Adipose tissue (tissue), 3 donors: Measurements from ENCODE around the gene PSRC1. TPM values are rescaled to one million over a fixed set of nuclear protein-coding genes. Genes with fewer than 3 reads are reported as not detected.
"Not testable (repeated sequence)": the region's sequence is repeated elsewhere in the genome, so short reads cannot be mapped to it uniquely, and the experiment has no call there.

ENCODE experiments used
- H3K27ac ChIP-seq: one replicate; pipeline ENCODE4 v1.5.1; 2013; ENCODE audit warnings: low read depth, low read length
- WGBS, 3 donors: extraction: QIAGEN DNeasy Blood & Tissue Kit; methylation state at CpG; one replicate each; pipeline ENCODE4 v1.1.7; 2013; 5-methylcytosine and 5-hydroxymethylcytosine counted together
- polyA plus RNA-seq, 3 donors: library from polyadenylated mRNA; stranded (reverse); fragments of 200-250 nt; gene quantifications; one replicate each; pipeline ENCODE4 v1.2.3, GENCODE V29; 2013
- donor health status: healthy with polysubstance abuse.
- donor health status: Bipolar disorder and iron deficiency.
- donor health status: healthy.

PSRC1 gene
- polyA plus RNA-seq, 3 donors: 0.98 to 2.9 (median 1.1) TPM

DNA sequence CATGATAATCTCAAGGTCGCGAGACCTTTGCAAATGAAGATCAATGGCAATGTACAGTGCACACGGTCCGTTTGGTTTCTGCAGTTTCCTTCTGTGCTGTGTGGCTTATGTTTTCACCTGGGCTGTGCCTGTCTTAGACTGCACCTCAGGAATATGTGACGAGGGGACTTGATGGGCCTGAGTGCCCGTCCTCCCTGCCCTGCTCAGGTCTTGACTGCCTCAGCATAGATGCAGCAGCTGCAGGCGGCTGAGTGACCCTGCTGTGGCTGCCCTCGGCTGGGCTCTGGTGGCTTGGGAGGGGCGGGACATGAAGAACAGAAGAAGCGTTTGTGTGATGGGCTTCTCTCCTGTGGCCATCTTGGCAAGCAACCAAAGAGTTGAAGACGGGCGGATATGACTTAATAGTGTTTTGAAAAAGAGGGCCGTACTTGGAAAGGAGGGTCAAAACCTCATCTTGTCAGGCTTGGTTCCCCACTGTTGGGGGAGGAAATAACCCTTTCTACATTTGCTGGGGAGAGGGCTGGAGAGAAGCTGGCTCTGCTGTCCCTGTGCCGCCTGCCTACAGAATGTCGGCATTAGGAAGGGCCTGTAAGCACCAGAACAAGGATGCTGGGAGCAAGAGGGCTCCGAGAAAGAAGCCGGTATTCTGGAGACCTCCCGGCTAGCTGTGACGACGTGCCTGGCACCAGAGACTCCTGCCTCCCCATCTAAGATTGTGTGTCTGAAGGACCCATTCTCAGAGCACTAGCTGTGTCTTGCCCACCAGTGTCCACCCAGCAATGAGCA is 16.8 kb upstream of the PSRC1 start:
- 52 to 59% (median 58%) methylated on average over 20 of the region's 20 CpGs for WGBS, 3 donors
- no peak overlapping the region for H3K27ac ChIP-seq

DNA sequence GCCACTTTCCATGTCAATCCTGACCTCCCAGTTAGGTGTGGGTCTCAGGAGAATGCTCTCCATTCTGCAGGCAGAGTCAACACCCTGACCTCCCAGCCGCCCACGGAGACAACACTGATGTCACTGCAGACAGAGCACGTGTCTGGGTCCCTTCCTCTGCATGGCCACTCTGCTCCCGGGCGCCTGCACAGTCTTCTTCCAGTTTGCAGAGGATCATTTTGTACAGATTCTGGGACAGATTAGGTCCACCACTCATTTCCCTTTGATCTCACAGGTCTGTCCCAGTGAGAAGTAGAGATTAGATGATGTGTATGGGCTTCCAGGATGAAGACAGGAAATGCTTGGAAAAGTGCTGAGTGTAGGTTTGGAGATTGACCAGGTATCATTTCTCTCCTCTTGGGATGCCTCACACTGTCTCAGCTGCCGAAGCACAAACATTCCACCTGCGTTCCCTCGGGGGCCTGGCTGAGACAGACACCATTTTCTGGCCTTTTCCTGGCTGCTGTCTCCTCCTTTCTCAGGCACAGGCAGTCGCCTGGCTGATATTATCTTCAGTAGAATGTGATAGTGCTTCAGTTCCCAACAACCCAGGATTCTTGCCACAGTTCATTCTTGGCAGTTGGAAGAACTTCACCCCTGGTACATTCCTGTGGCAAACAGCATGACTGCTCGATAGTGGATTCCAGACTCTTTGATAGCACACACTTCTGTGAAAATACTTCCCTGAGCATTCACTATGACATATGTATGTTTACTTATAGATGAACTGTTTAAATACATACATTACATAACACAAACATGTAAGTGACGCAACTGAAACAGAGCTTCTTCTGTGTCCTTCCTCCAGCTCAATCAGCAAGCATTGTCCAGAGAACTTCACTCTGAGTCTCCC is 16.0 kb upstream of the PSRC1 start:
- H3K27ac ChIP-seq: no peak overlapping the region
- 42 to 50% (median 44%) methylated on average over 11 of the region's 11 CpGs for WGBS, 3 donors

DNA sequence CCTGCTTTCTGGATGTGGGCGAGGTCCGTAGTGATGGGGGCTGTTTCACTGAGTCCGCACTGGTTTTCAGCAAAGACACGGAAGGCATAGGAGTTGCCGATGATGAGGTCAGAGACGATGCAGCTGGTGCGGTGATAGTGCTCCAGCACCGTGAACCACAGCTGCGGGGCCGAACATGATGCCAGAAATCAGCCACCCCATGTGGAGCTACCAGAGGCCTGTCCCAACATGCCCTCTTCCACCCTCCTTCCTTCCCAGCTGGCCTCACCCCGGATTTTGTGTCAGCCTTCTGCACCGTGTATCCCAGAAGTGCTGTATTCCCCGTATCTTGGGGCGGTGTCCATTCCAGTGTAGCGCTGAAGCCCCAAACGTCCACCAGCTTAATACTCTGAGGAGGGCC is 13.8 kb upstream of the PSRC1 start:
- WGBS, 3 donors: 88 to 97% (median 95%) methylated on average over 16 of the region's 16 CpGs
- no peak overlapping the region for H3K27ac ChIP-seq

DNA sequence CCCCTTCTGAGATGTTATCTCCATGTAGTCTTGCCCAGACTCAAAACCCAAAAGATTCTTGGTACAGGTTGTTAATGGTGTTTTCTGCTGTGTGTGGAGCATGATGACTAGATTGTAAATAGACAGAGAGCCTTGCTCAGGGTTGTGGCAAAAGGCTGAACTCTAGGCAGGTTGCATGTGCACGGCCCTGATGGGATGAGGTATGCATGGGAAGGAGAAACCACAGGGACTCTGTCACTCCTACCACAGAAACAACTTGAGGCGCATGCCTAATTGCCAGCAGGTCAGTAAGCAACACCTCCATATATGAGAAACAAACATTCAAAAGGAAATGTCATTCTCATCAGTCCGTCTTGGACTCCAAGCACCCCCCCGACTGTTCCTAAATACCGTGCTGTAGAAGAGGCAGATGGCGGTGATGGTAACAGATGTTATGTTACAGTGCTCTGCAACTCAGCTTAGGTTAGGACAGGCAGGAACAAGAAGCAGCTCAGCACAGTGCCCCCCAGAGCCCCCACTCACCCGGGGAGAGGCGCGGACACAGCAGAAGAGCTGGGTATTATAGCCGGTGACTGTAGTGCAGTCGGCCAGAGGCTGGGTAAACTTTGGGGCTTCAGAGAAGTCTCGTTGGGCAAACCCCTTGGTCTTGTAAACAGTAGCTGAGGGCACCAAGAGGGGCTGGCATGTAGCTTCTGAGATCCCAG is 12.9 kb upstream of the PSRC1 start:
- H3K27ac ChIP-seq: no peak overlapping the region
- WGBS, 3 donors: 80 to 81% (median 81%) methylated on average over 12 of the region's 12 CpGs

DNA sequence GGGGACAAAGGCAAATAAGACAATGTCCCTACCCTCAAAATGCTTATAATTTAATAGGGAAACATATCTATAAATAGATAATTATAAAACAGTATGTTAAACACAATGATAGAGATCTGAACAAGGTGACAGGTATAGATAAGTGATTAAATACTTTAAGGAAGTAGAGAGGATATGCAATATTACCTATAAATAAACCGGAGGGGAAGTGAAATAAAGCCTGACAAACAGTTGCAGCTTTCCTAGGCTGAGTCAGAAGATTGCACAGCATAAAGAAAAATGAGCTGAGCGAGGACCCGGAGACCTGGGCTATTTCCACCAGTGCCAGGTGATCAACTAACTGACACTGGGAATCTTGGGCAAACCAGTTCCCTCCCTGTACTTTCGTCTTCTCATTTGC is 11.5 kb upstream of the PSRC1 start:
- 46 to 66% (median 48%) methylated on average over 4 of the region's 4 CpGs for WGBS, 3 donors
- H3K27ac ChIP-seq: no peak overlapping the region

DNA sequence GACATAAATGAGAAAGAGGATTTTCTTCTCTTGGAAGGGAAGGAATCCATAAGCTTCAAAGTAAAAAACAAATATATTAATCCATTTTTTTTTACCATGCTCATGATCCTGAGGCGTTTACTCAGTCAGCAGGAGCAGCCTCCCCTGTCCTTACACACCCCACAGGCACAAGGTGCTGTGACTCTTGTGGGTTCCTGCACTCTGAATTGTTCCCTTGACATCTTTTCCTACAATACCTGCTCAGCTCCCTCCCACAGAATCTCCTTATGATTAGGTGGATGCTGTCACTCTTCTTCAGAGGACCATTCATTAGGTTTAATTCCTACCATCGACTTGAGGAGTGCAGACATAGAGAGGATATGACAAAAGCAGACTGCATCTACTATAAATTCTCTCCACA is 10.1 kb upstream of the PSRC1 start:
- no peak overlapping the region for H3K27ac ChIP-seq
- WGBS, 3 donors: 53 to 77% (median 72%) methylated on average over 2 of the region's 2 CpGs

DNA sequence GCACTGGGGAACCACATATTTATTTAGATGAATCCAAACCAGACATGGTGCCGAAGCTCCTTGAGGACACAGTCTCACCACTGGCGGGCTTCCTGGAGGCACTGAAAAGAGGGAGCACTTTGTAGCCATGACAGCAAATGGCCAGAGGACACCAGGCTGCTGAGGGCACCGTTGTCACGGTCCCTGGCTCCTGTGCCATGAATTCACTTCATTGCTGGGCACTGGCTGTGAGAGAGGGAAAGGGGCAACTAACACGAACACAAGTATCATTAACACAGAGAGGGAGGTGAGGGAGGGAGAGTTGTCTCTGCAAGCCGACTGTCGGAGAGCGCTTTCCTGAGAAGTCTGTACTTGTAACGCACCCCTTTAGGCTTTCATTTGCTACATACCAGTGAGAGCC is 9.4 kb upstream of the PSRC1 start:
- H3K27ac ChIP-seq: no peak overlapping the region
- 70 to 76% (median 75%) methylated on average over 9 of the region's 9 CpGs for WGBS, 3 donors

DNA sequence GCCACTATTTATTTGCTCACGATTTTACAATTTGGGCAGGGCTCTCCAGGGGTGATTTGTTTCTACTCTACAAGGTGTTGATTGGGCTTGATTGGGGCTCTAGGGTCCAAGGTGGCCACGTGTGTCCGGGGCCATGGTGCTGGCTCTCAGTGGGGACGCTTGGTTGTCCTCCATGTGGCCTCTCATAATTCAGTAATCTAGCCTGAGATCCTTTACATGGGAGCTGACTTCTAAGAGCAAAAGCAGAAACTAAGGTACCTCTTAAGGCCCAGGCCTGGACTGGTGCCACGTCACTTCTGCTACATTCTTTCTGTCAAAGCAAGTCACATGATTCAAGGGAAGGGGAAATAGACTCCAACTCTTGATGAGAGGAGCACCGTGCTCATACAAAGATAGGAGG is 8.1 kb upstream of the PSRC1 start:
- no peak overlapping the region for H3K27ac ChIP-seq
- WGBS, 3 donors: 64 to 72% (median 72%) methylated on average over 6 of the region's 6 CpGs

DNA sequence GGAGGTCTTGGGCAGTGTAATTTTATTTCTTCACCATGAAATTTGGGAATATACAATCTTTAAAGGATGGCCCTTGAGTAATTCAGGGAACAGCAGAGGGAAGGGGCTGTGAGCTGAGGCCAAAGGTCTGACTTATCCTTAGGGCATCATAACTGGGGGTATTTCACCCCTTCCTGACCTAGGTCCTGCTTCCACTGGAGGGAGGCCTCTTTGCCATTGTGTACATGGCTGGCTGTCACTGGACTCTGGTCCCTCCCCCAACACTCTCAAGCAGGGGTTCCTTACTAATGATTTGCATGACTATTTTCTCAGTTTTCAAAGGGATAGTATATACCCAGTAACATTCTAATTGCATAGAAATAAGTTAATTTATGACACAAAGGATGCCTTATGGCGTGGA is 7.2 kb upstream of the PSRC1 start:
- no peak overlapping the region for H3K27ac ChIP-seq
- WGBS, 3 donors: 94 to 97% (median 95%) methylated on average over 1 of the region's 1 CpG

DNA sequence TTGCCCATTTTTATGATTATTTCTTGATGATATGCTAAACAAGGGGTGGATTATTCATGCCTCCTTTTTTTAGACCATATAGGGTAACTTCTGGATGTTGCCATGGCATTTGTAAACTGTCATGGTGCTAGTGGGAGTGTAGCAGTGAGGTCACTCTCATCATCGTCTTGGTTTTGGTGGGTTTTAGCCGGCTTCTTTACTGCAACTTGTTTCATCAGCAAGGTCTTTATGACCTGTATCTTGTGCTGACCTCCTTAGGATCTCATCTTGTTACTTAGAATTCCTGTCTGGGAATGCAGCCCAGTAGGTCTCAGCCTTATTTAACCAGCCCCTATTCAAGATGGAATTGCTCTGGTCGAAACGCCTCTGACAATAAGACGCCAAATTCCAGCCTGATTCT is 3.8 kb upstream of the PSRC1 start:
- 87 to 92% (median 88%) methylated on average over 5 of the region's 5 CpGs for WGBS, 3 donors
- not testable (repeated sequence) for H3K27ac ChIP-seq

DNA sequence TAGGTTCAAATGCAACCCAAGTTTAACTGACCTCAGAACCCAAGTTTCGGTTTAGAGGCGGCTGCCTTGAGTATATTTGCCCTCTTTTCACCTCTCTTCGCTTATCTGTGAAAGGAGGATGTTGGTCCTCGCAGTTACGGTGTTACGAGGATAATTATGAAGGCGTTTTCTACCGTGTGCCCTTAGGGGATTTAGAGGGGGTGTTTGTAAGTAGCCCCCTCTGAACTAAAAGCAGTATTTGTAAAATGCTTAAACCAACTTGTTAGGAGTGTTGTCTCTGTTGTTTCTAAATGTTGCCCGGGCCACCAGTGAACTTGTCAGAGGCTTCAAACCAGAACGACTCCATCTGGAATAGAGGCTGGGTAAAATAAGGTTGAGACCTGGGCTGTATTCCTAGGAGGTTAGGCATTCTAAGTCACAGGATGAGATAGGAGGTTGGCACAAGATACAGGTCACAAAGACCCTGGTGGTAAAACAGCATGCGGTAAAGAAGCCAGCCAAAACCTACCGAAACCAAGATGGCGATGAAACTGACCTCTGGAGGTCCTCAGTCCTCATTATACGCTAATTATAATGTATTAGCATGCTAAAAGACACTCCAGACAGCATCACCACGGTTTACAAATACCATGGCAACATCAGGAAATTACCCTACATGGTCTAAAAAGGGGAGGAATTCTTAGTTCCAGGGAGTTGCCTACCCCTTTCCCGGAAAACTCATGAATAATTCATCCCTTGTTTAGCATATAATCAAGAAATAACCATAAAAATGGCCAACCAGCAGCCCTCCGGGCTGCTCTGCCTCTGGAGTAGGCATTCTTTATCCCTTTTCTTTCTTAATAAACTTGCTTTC is 1.0 kb upstream of the PSRC1 start:
- no peak overlapping the region for H3K27ac ChIP-seq
- WGBS, 3 donors: 43 to 51% (median 46%) methylated on average over 17 of the region's 17 CpGs

DNA sequence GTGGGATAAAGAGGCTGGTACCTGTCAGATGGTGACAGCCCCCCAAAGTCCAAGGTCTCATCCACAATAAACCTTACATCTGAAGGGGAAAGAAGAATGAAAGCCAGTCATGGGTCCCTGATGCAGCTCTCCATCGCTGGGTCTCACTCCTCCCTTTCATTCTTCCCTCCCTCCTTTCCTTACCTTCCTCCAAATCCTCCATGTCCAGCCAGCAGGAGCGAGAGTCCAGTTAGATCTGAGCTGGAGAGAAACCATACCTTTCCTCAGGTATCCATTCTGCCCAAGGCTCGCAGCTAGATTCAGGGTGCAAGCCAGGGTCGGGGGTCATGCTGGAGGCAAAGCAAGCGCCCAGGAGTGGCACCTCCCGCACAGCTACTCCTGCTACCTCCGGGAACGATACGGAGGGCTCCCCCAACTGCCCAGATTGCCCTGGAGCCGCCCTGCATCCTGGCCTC is 421 bp downstream of the PSRC1 start:
- WGBS, 3 donors: 12 to 24% (median 20%) methylated on average over 6 to 10 of the region's 10 CpGs
- H3K27ac ChIP-seq: no peak overlapping the region

DNA sequence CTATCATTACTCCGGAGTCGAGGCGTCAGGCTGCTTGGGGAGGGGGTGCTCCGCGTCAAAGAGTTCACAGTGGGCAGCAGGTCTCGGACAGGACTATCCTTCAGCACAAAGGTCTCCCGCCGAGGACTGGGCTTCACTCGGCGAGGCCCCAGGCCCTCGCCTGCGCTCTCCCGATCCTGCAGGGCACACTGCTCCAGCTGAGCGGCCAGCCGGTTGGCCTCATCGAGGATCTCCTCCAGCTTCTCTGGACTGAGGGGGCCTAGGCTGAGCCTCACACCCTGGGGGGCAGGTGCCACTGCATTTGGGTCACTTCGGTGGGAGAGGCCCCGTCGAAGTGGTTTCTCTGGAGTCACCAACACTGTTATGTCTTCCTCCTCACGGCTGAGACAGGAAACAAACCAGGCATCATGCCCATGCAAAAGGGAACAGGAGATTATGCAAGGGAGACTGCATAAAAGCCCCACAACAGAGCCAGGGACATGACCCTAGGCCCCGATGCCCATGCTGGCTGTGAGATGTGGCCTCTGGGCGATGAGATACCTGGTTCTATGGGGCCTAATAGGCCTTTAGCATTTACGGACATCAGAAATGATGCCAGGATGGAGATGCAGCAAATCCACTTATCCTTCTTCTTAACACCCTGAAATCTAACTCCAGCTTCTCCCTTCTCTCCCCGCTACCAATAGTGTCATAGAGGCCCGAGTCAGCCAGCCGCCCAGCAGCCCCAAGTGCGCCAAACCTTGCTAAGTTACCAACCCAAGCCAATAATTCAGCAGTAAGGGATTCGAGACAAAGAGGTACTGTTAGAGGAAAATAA is 1.1 kb downstream of the PSRC1 start:
- no peak overlapping the region for H3K27ac ChIP-seq
- 56 to 71% (median 64%) methylated on average over 28 of the region's 28 CpGs for WGBS, 3 donors

DNA sequence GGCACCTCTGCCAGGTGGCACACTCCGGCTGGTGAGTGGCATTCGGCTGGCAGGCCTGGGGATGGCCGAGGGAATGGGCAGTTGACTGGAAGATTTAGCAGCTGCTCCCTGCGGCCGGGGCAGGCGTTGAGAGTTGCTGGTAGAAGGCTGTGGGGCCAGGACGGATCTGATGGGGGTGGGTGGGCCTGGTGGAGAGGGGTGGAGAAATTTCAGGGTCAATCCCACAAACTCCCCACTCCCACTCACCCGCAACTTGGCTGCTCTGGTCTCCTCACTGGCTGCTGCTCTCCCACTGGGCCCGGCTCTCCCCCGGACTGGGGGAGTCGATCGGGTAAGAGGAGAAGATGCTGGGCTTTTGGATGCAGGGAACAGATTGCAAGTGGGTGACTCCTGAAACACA is 2.1 kb downstream of the PSRC1 start:
- 80 to 92% (median 89%) methylated on average over 12 of the region's 12 CpGs for WGBS, 3 donors
- no peak overlapping the region for H3K27ac ChIP-seq

DNA sequence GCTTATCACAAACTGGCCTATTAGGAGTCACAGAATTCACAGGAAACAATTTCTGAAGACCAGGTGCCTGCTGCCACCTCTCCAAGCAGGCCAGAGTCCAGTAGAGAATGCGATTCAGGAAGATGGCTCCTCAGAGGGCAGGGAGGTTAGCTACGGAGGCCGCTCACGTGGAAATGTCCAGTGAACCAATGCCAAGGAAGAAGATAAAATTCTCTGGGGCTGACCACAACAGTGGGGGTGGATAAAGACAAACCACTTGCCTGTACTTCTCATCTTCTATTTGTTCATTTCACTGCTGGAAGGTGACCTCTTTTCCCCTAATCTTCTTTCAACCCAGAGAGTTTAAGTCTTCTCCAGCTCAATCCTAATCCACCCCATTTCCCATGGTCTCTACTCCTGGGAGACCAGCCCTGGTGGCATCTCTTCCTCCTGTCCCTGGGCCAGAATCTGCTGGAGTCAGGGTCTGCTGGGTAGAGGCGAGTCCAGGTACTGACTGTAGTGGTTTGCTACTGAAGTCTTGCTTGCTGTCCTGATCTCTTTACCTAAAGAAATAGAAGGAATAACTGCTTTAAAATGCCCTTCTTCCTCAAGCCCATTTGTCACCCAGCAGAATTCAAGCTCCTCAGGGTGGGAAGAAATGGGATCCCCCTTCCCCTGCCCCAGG is 3.2 kb downstream of the PSRC1 start:
- H3K27ac ChIP-seq: no peak overlapping the region
- 82 to 86% (median 86%) methylated on average over 5 of the region's 5 CpGs for WGBS, 3 donors

DNA sequence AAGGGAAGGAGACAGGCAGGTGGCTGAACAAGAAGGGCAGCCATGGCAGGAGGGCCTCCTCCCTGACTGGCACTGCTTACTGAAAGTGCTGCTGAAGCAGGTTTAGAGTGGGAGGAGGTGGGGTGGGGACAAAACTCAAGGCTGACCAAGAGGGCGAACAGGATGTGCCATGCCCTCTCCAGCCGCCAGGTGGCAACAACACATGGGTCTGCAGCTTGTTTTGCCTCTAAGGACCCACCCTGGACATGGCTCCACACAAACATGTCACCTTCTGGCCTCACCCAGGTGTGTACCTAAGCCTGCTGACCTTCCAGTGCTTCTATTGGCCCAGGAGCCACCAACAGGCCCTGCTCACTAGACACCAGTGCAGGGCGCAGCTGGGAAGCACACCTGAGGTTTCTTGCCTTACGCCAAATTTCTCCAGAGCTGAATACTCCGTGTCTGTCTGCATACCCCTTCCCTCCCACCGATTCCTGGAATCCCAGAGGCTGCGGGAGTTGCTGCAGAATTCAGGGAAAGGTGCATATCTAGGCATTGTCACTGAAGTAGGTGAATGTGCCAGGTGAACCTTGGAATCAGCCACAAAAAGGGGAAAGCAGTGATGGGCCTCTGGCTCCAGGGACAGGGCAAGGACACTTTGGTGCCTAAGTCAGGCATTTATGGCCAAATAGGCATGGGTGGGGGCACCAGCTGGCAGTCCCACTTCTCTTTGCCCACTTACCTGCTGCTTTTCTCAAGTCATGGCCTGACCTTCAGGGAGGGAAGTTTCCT is 5.3 kb downstream of the PSRC1 start:
- whole genome bisulfite sequencing, 3 donors: 51 to 73% (median 71%) methylated on average over 7 of the region's 7 CpGs
- no peak overlapping the region for H3K27ac ChIP-seq
